Measurements from ENCODE around the gene SOX9.

SOX9 gene

GRCh38 chr17:72175263-72175662 lies 54.4 kb downstream of the SOX9 start:
- FAIRE-seq (no peak), DNase-seq (ENCODE audit: insufficient read length, low spot score) (no peak)

More at GRCh38 chr17:72175263-72175662, 54.4 kb downstream of the SOX9 start:
- TF ChIP-seq CTCF (IDR thresholded peaks at IDR 0.05; ENCODE audit: insufficient read depth, missing control alignments), result no peak

All from D721Med (cell line).